SK-N-SH treated with all-trans-retinoic acid at 6 μM for 48 hours (cell line): ENCODE data around the gene ZBTB7C.

ENCODE experiments used
- ATAC-seq: fragments of 200-7000 bp; cut with Tn5 transposase; 3 replicates; pipeline ENCODE4 v1.9.1; 2020; ENCODE audit warnings: mild to moderate bottlenecking, moderate library complexity
- ARNTL ChIP-seq: fragments of 450-650 bp; formaldehyde crosslinking; IDR thresholded peaks from 2 replicates; pipeline ENCODE4 v1.5.0; 2020; ENCODE audit warnings: low read depth, mild to moderate bottlenecking, moderate library complexity, borderline replicate concordance
- BACH2 ChIP-seq: fragments of 250-450 bp; sonication (Bioruptor Pico); IDR thresholded peaks from 2 replicates; pipeline ENCODE4 v1.9.0; 2021; ENCODE audit warnings: mild to moderate bottlenecking, borderline replicate concordance
- CREB5 ChIP-seq: fragments of 250-450 bp; sonication (Bioruptor Pico); IDR thresholded peaks from 2 replicates; pipeline ENCODE4 v1.5.1; 2020; ENCODE audit warnings: low read depth, mild to moderate bottlenecking, moderate library complexity
- CSDC2 ChIP-seq: fragments of 250-450 bp; sonication (Bioruptor Pico); IDR thresholded peaks from 2 replicates; pipeline ENCODE4 v1.5.0; 2020; ENCODE audit warnings: mild to moderate bottlenecking, moderate library complexity
- CSRNP3 ChIP-seq: fragments of 250-450 bp; sonication (Bioruptor Pico); IDR thresholded peaks from 2 replicates; pipeline ENCODE4 v1.5.1; 2021; ENCODE audit warnings: mild to moderate bottlenecking, moderate library complexity
- ESRRG ChIP-seq: fragments of 250-450 bp; sonication (Bioruptor Pico); IDR thresholded peaks from 2 replicates; pipeline ENCODE4 v1.6.1; 2021; ENCODE audit warnings: mild to moderate bottlenecking
- ISL1 ChIP-seq: fragments of 250-450 bp; sonication (Bioruptor Pico); IDR thresholded peaks from 2 replicates; pipeline ENCODE4 v2.1.2; 2022; ENCODE audit warnings: mild to moderate bottlenecking, moderate library complexity
- OSR1 ChIP-seq: fragments of 250-450 bp; sonication (Bioruptor Pico); IDR thresholded peaks from 2 replicates; pipeline ENCODE4 v1.8.0; 2022; ENCODE audit warnings: moderate library complexity, mild to moderate bottlenecking, inconsistent platforms
- POU6F1 ChIP-seq: fragments of 250-450 bp; sonication (Bioruptor Pico); IDR thresholded peaks from 2 replicates; pipeline ENCODE4 v1.8.0; 2021; ENCODE audit warnings: low read depth, mild to moderate bottlenecking, moderate library complexity, borderline replicate concordance
- PPARA ChIP-seq: fragments of 250-450 bp; sonication (Bioruptor Pico); IDR thresholded peaks from 2 replicates; pipeline ENCODE4 v1.5.0; 2020; ENCODE audit warnings: mild to moderate bottlenecking, borderline replicate concordance
- RARB ChIP-seq: fragments of 250-450 bp; sonication (Bioruptor Pico); IDR thresholded peaks from 2 replicates; pipeline ENCODE4 v1.8.0; 2021; ENCODE audit warnings: mild to moderate bottlenecking, moderate library complexity
- SNAI2 ChIP-seq: fragments of 250-450 bp; sonication (Bioruptor Pico); IDR thresholded peaks from 2 replicates; pipeline ENCODE4 v1.5.0; 2020; ENCODE audit warnings: mild to moderate bottlenecking, moderate library complexity
- TOX ChIP-seq: fragments of 250-450 bp; sonication (Bioruptor Pico); IDR thresholded peaks from 2 replicates; pipeline ENCODE4 v1.8.0; 2021; ENCODE audit warnings: mild to moderate bottlenecking, moderate library complexity, borderline replicate concordance
- TSHZ2 ChIP-seq: fragments of 250-450 bp; sonication (Bioruptor Pico); IDR thresholded peaks from 2 replicates; pipeline ENCODE4 v1.5.0; 2020; ENCODE audit warnings: mild to moderate bottlenecking, moderate library complexity
- ZFP3 ChIP-seq: fragments of 250-450 bp; sonication (Bioruptor Pico); IDR thresholded peaks from 2 replicates; pipeline ENCODE4 v1.5.0; 2020; ENCODE audit warnings: mild to moderate bottlenecking, moderate library complexity
- ZFP30 ChIP-seq: fragments of 450-650 bp; formaldehyde crosslinking; IDR thresholded peaks from 2 replicates; pipeline ENCODE4 v1.5.0; 2022; ENCODE audit warnings: mild to moderate bottlenecking, moderate library complexity
- ZNF565 ChIP-seq: fragments of 450-650 bp; formaldehyde crosslinking; conservative IDR thresholded peaks from 2 replicates; pipeline ENCODE4 v1.5.0; 2020; ENCODE audit warnings: low read depth, mild to moderate bottlenecking, moderate library complexity
- ZNF70 ChIP-seq: fragments of 450-650 bp; formaldehyde crosslinking; IDR thresholded peaks from 2 replicates; pipeline ENCODE4 v1.5.0; 2020; ENCODE audit warnings: mild to moderate bottlenecking, moderate library complexity
- ZNF8 ChIP-seq: fragments of 450-650 bp; formaldehyde crosslinking; IDR thresholded peaks from 2 replicates; pipeline ENCODE4 v1.5.0; 2020; ENCODE audit warnings: mild to moderate bottlenecking, moderate library complexity

Gene ZBTB7C

GRCh38 chr18:48125724-48126123 lies 283.5 kb downstream of the ZBTB7C start:
- ATAC-seq = no peak
- TF ChIP-seq PPARA (CRISPR knock-in tag) (no peak), ZNF70 (no peak), OSR1 (CRISPR knock-in tag) (no peak), ZNF8 (no peak), CREB5 (CRISPR knock-in tag) (no peak), ISL1 (no peak), TSHZ2 (CRISPR knock-in tag) (no peak), ESRRG (CRISPR knock-in tag) (no peak), ZFP30 (CRISPR knock-in tag) (no peak), SNAI2 (no peak), ZNF565 (CRISPR knock-in tag) (no peak), CSDC2 (CRISPR knock-in tag) (no peak), CSRNP3 (no peak), TOX (no peak), BACH2 (no peak), ZFP3 (CRISPR knock-in tag) (no peak)

- no peak for ATAC-seq
- no peak for TF ChIP-seq PPARA (CRISPR knock-in tag)
Observed at GRCh38 chr18:48124857-48125626, 284.1 kb downstream of the ZBTB7C start.

- no peak for ATAC-seq
- TF ChIP-seq TOX (no peak), ZFP30 (CRISPR knock-in tag) (no peak), ZNF70 (no peak), POU6F1 (CRISPR knock-in tag) (no peak), ZNF565 (CRISPR knock-in tag) (no peak), ZFP3 (CRISPR knock-in tag) (no peak), ARNTL (CRISPR knock-in tag) (no peak)
Observed at GRCh38 chr18:48123941-48124340, 285.2 kb downstream of the ZBTB7C start.

GRCh38 chr18:48123324-48123723 lies 285.9 kb downstream of the ZBTB7C start:
- ATAC-seq = no peak
- TF ChIP-seq ZFP3 (CRISPR knock-in tag) (no peak), OSR1 (CRISPR knock-in tag) (no peak), CREB5 (CRISPR knock-in tag) (no peak), RARB (CRISPR knock-in tag) (no peak), TOX (no peak), CSRNP3 (no peak), PPARA (CRISPR knock-in tag) (no peak)
